HPDE6-E6E7 (cell line): ENCODE data around the gene LALBA.
"Not testable (repeated sequence)": the region's sequence is repeated elsewhere in the genome, so short reads cannot be mapped to it uniquely, and the experiment has no call there.

ENCODE experiments used
- DNase-seq: peaks from one replicate; pipeline ENCODE4 v3.0.0; 2011; ENCODE audit warnings: missing footprints; ENCODE audit errors: extremely low spot score

Gene LALBA

DNA sequence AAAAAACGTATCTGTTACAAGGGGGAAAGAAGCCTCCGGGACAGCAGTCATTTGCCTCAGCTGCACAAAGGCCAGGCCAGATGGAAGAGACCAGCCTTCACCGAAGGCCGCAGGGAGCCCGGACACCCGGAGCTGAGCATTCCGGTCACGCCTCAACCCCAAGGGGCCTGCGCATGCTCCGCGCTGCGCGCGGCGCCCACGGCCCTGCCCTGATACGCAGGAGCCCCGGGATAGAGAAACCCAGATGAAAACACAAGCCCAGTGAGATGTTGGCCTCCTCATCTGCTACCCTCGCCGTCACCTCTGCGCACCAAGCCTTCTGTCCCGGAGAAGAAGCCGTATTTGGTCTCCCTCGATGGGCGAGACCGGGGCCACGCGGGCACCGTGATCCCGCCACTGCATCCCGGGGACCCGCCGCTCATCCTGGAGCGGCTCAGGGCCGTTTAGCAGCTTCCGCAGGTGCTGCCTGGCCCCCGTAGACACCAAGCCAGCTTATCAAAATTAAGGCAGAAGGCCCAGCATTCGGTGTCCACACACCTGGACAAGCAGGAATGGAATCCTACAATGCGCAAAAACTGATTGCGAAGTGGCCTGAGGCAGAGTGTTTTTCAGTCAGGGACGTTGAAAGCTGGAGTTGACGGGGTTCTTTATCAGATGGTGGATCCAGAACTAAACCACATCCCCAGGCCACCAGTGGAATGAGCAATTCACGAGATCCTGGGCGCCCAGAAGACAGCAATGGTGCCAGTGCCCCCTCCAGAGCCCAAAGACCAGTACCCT is 41.8 kb downstream of the LALBA start:
- DNase-seq: no peak

DNA sequence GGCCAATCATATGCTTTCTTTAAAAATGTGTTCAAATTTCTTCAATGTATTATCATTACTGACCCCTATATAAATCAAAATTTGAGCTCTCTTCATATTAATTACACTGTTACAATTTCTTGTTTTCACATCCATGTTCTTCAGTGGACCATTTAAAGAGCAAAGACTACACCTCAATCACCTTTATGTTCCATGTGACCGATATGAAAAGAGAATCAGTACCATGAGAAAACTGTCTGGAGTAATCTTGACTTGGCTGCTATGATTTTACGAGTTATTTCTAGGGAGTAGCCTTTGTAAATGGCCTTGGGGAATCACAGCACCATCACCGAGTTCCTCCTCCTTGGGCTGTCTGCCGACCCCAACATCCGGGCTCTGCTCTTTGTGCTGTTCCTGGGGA is 44.5 kb downstream of the LALBA start, which contains the start of gene OR8S1:
OR8S1 (plus strand) TSS at position 301 of the 400 bp plus-strand sequence; CDS start at position 301, 0 bp downstream.
- DNase-seq: no peak

DNA sequence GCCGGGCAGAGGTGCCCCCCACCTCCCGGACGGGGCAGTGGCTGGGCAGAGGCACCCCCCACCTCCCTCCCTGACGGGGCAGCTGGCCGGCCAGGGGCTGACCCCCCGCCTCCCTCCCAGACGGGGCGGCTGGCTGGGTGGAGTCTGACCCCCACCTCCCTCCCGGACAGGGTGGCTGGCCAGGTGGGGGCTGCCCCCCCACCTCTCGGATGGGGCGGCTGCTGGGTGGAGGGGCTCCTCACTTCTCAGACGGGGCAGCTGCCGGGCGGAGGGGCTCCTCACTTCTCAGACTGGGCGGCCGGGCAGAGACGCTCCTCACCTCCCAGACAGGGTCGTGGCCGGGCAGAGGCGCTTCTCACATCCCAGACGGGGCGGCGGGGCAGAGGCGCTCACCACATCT is 49.5 kb downstream of the LALBA start:
- DNase-seq: not testable (repeated sequence)
